Tibial artery (tissue), 4 donors: Measurements from ENCODE around the gene RASA2.

Source experiments
- DNase-seq, 2 donors: peaks; one replicate each; pipeline ENCODE4 v3.0.0-alpha.2; 2019
- H3K27ac ChIP-seq, 2 donors: fragments of 200-600 bp; sonication (generic) in 1 of 2; 1 replicate in 1 of 2; 2 replicates in 1 of 2; pipeline ENCODE4 v1.5.1; 2018 to 2019; ENCODE audit warnings: mild to moderate bottlenecking in 1 of 2
- H3K27me3 ChIP-seq, 2 donors: fragments of 200-600 bp; sonication (generic) in 1 of 2; one replicate each; pipeline versions ENCODE4 v1.5.1 to v1.6.0; 2016 to 2019
- H3K36me3 ChIP-seq, 3 donors: fragments of 200-600 bp; sonication (generic) in 2 of 3; one replicate each; pipeline ENCODE4 v1.5.1; 2016 to 2019; ENCODE audit warnings: mild to moderate bottlenecking in 2 of 3
- H3K4me1 ChIP-seq, 4 donors: fragments of 200-600 bp; sonication (generic) in 2 of 4; 1 replicate in 3 of 4; 2 replicates in 1 of 4; pipeline ENCODE4 v1.5.1; 2016 to 2019
- H3K4me3 ChIP-seq, 2 donors: fragments of 200-600 bp; sonication (generic) in 1 of 2; 1 replicate in 1 of 2; 2 replicates in 1 of 2; pipeline ENCODE4 v1.5.1; 2018 to 2019; ENCODE audit warnings: mild to moderate bottlenecking in 2 of 2
- H3K9me3 ChIP-seq, 3 donors: fragments of 200-600 bp; sonication (generic) in 1 of 3; one replicate each; pipeline ENCODE4 v1.5.1; 2016 to 2019
- CTCF ChIP-seq, 2 experiments: fragments of 200-600 bp in 1 of 2; fragments of 450-650 bp in 1 of 2; IDR thresholded peaks; one replicate each; pipeline ENCODE4 v1.5.1; 2017 to 2019; ENCODE audit warnings: antibody characterized with exemption in 2 of 2, mild to moderate bottlenecking in 1 of 2, moderate library complexity in 1 of 2
- intact Hi-C: fragments of 100-400 bp; cut with DNase I; formaldehyde crosslinking; loops from one replicate; pipeline ENCODE4 v1.15.0; 2023; ENCODE audit warnings: low total_unique reads

The RASA2 gene

GRCh38 chr3:141454054-141454453 lies 32.8 kb upstream of the RASA2 start:
- H3K4me3 ChIP-seq: no peak overlapping the region
- no peaks in the 10 kb centered on the region for H3K27me3 ChIP-seq
- H3K4me1 ChIP-seq: peaks cover 0 to 46% (median 9%) of the 10 kb centered on the region in 4 donors
- no peaks in the 10 kb centered on the region for H3K9me3 ChIP-seq
- TF ChIP-seq CTCF (IDR thresholded peaks at IDR 0.05): no peak
- intact Hi-C loops: loop anchor here (2.0 to 10.0 kb wide), 2 partner anchors 151 to 219 kb away; partner anchors contain the start of gene PXYLP1
- H3K27ac ChIP-seq: no peak overlapping the region
- no peak for DNase-seq
- H3K36me3 ChIP-seq: no peaks in the 10 kb centered on the region

GRCh38 chr3:141454906-141455602 lies 31.8 kb upstream of the RASA2 start:
- no peaks in the 10 kb centered on the region for H3K27me3 ChIP-seq
- intact Hi-C loops: loop anchor here (2.0 to 10.0 kb wide), 2 partner anchors 152 to 220 kb away; partner anchors contain the start of gene PXYLP1
- no peaks in the 10 kb centered on the region for H3K9me3 ChIP-seq
- DNase-seq: no peak
- no peaks in the 10 kb centered on the region for H3K36me3 ChIP-seq
- H3K27ac ChIP-seq: no peak overlapping the region
- H3K4me1 ChIP-seq: peaks cover 0 to 36% (median 6%) of the 10 kb centered on the region in 4 donors
- peak; percentile 71 to 72 for TF ChIP-seq CTCF (IDR thresholded peaks at IDR 0.05)
- no peak overlapping the region for H3K4me3 ChIP-seq

GRCh38 chr3:141455603-141456300 lies 31.1 kb upstream of the RASA2 start:
- no peak for TF ChIP-seq CTCF (IDR thresholded peaks at IDR 0.05)
- H3K27me3 ChIP-seq: no peaks in the 10 kb centered on the region
- H3K4me3 ChIP-seq: no peak overlapping the region
- DNase-seq: no peak
- peaks cover 0 to 29% (median 7%) of the 10 kb centered on the region in 4 donors for H3K4me1 ChIP-seq
- H3K27ac ChIP-seq: no peak overlapping the region
- H3K9me3 ChIP-seq: no peaks in the 10 kb centered on the region
- intact Hi-C loops: loop anchor here (2.0 to 10.0 kb wide), 2 partner anchors 153 to 221 kb away; partner anchors contain the start of gene PXYLP1
- H3K36me3 ChIP-seq: no peaks in the 10 kb centered on the region

GRCh38 chr3:141456301-141456625 lies 30.6 kb upstream of the RASA2 start:
- Histone ChIP-seq H3K9me3 (no peaks in the 10 kb centered on the region), H3K4me3 (no peak overlapping the region), H3K36me3 (no peaks in the 10 kb centered on the region), H3K4me1 (peaks cover 0 to 24% (median 7%) of the 10 kb centered on the region in 4 donors), H3K27me3 (no peaks in the 10 kb centered on the region), H3K27ac (no peak overlapping the region)
- DNase-seq: no peak
- TF ChIP-seq CTCF (IDR thresholded peaks at IDR 0.05): no peak
- intact Hi-C loops: loop anchor here (10.0 kb wide), 1 partner anchor 221 kb away; the partner anchor contains the start of gene PXYLP1

- H3K9me3 ChIP-seq: no peaks in the 10 kb centered on the region
- peaks cover 0 to 12% (median 4%) of the 10 kb centered on the region in 4 donors for H3K4me1 ChIP-seq
- H3K36me3 ChIP-seq: no peaks in the 10 kb centered on the region
- intact Hi-C loops: loop anchor here (10.0 kb wide), 1 partner anchor 223 kb away; the partner anchor contains the start of gene PXYLP1
- no peak for TF ChIP-seq CTCF (IDR thresholded peaks at IDR 0.05)
- DNase-seq: no peak
- H3K4me3 ChIP-seq: no peak overlapping the region
- H3K27me3 ChIP-seq: no peaks in the 10 kb centered on the region
- H3K27ac ChIP-seq: no peak overlapping the region
Measured at GRCh38 chr3:141457624-141458236, 29.1 kb upstream of the RASA2 start.
